GM19395 (cell line): Measurements from ENCODE around the gene MMP24.
"Not testable (repeated sequence)": the region's sequence is repeated elsewhere in the genome, so short reads cannot be mapped to it uniquely, and the experiment has no call there.

ENCODE experiments used
- ATAC-seq: cut with Tn5 transposase; IDR thresholded peaks from one replicate; pipeline ENCODE4 v1.9.1; 2021; ENCODE audit warnings: mild to moderate bottlenecking, moderate library complexity; ENCODE audit not compliant: unreplicated experiment

Gene MMP24

GRCh38 chr20:35226126-35226883, at the start of gene MMP24:
Gene MMP24 (plus strand): TSS chr20:35226690. CDS start chr20:35226739, 49 bp downstream.
- no peak for ATAC-seq

GRCh38 chr20:35179292-35180212, 46.9 kb upstream of the MMP24 start:
- ATAC-seq = no peak

- ATAC-seq = no peak
Measured at GRCh38 chr20:35180266-35180665, 46.2 kb upstream of the MMP24 start.

GRCh38 chr20:35181731-35182130, 44.8 kb upstream of the MMP24 start:
- ATAC-seq = no peak

GRCh38 chr20:35186691-35187289, 39.7 kb upstream of the MMP24 start:
- ATAC-seq = not testable (repeated sequence)

GRCh38 chr20:35187584-35188190, 38.8 kb upstream of the MMP24 start:
- no peak for ATAC-seq

GRCh38 chr20:35189223-35189622, 37.3 kb upstream of the MMP24 start:
- not testable (repeated sequence) for ATAC-seq

GRCh38 chr20:35190556-35190955, 35.9 kb upstream of the MMP24 start:
- ATAC-seq = no peak

- ATAC-seq = no peak
Measured at GRCh38 chr20:35191419-35192117, 34.9 kb upstream of the MMP24 start.

GRCh38 chr20:35192118-35192872, 34.2 kb upstream of the MMP24 start:
- ATAC-seq = no peak

- ATAC-seq = not testable (repeated sequence)
Measured at GRCh38 chr20:35193031-35193791, 33.3 kb upstream of the MMP24 start.

- no peak for ATAC-seq
Measured at GRCh38 chr20:35196313-35196712, 30.2 kb upstream of the MMP24 start.

- no peak for ATAC-seq
Measured at GRCh38 chr20:35199740-35200139, 26.8 kb upstream of the MMP24 start.

- no peak for ATAC-seq
Measured at GRCh38 chr20:35200267-35200666, 26.2 kb upstream of the MMP24 start.

GRCh38 chr20:35201467-35201866, 25.0 kb upstream of the MMP24 start:
- ATAC-seq = not testable (repeated sequence)

- ATAC-seq = no peak
Measured at GRCh38 chr20:35206802-35207201, 19.7 kb upstream of the MMP24 start.

GRCh38 chr20:35207950-35208611, 18.4 kb upstream of the MMP24 start:
- no peak for ATAC-seq
